Measurements from ENCODE around the gene RPL10A.

Gene RPL10A

GRCh38 chr6:35477028-35477427 lies 8.8 kb downstream of the RPL10A start:
- no peak for DNase-seq

GRCh38 chr6:35477551-35478179 lies 9.5 kb downstream of the RPL10A start:
- no peak for DNase-seq

GRCh38 chr6:35478259-35478658 lies 10.1 kb downstream of the RPL10A start:
- DNase-seq, result no peak

GRCh38 chr6:35480176-35480575 lies 12.0 kb downstream of the RPL10A start:
- no peak for DNase-seq

- DNase-seq, result no peak
Observed at GRCh38 chr6:35481226-35481625, 13.0 kb downstream of the RPL10A start.

- no peak for DNase-seq
Observed at GRCh38 chr6:35483062-35483461, 14.9 kb downstream of the RPL10A start.

GRCh38 chr6:35483490-35483889 lies 15.3 kb downstream of the RPL10A start:
- DNase-seq, result no peak

GRCh38 chr6:35483893-35484645 lies 15.9 kb downstream of the RPL10A start:
- no peak for DNase-seq

GRCh38 chr6:35484921-35485392 lies 16.8 kb downstream of the RPL10A start:
- no peak for DNase-seq

GRCh38 chr6:35485402-35485877 lies 17.2 kb downstream of the RPL10A start:
- peak; percentile 29 for DNase-seq

GRCh38 chr6:35486005-35486925 lies 18.1 kb downstream of the RPL10A start:
- no peak for DNase-seq

- DNase-seq, result no peak
Observed at GRCh38 chr6:35487658-35488516, 19.7 kb downstream of the RPL10A start.

- DNase-seq, result no peak
Observed at GRCh38 chr6:35488517-35488862, 20.3 kb downstream of the RPL10A start.

GRCh38 chr6:35489066-35489465 lies 20.9 kb downstream of the RPL10A start:
- DNase-seq, result no peak

- no peak for DNase-seq
Observed at GRCh38 chr6:35489995-35490791, 22.0 kb downstream of the RPL10A start.

GRCh38 chr6:35490821-35491557 lies 22.8 kb downstream of the RPL10A start:
- DNase-seq, result no peak

- no peak for DNase-seq
Observed at GRCh38 chr6:35491558-35492257, 23.5 kb downstream of the RPL10A start.

- no peak for DNase-seq
Observed at GRCh38 chr6:35492258-35492973, 24.2 kb downstream of the RPL10A start.

GRCh38 chr6:35492974-35493284 lies 24.7 kb downstream of the RPL10A start:
- DNase-seq, result no peak

Data from T1000 (cell line).